Bronchial epithelial cell (primary cell): ENCODE results near the gene C13orf46. TPM values are rescaled to one million over a fixed set of nuclear protein-coding genes. Genes with fewer than 3 reads are reported as not detected.

Experiments used
- DNase-seq: peaks from one replicate; pipeline ENCODE4 v3.0.0-alpha.2; 2010; ENCODE audit warnings: low read depth
- FAIRE-seq: peaks from 2 replicates; lab custom pipeline; 2011; peaks lifted over from hg19 to GRCh38; lab: Jason Lieb, UNC
- H3K27me3 ChIP-seq: 2 replicates; pipeline ENCODE4 v1.5.1; 2011; ENCODE audit warnings: low read length; ENCODE audit not compliant: control insufficient read depth, insufficient read depth
- H3K36me3 ChIP-seq: 2 replicates; pipeline ENCODE4 v1.5.1; 2011; ENCODE audit warnings: low read length; ENCODE audit not compliant: control insufficient read depth, insufficient read depth
- H3K4me3 ChIP-seq: 2 replicates; pipeline ENCODE4 v1.5.1; 2011; ENCODE audit warnings: mild to moderate bottlenecking, low read depth, low read length, control low read depth
- total RNA-seq: library from RNA; depleted of rRNA; stranded (reverse); fragments of >200 nt; gene quantifications from 2 replicates; pipeline ENCODE4 v1.2.1, GENCODE V29; 2014
- TF ChIP-seq, protein P1 (sequence below): IDR thresholded peaks from 2 replicates; pipeline ENCODE4 v1.5.1; 2011; ENCODE audit warnings: mild to moderate bottlenecking, moderate library complexity, low read length, control low read depth, inconsistent platforms; ENCODE audit not compliant: insufficient read depth, severe bottlenecking

Gene C13orf46
- total RNA-seq, 1 donor from 2014 or later, result not detected

DNA sequence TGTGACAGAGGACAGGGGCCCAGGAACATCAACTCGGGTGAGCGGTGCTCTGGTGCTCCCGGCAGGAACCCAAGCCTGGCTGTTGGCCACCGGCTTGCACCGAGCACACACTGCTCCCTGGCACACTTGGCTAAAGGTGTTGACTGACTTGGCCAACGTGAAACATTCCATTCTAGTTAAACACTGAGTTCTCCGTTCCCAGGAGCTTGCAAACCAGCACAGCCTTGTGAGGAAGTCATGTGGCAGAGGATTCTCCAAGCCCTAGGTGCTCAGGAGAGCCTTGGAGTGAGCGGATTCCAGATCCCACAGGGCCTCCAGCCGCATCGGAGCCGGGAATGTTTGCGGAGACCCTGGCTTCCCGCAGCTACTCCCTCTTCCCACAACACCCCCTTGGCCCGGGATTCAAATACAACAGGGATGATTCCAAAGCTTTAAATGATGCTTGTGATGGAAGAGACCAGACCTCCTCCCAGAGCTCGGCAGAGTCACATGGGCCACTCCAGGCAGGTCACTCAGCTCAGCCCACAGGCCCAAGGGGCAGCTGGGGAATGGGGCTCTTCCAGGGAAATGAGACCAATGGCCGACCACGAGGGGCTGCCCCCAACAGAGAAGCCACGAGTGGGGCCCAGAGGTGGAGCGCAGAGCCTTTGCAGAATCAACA lies 2.9 kb downstream of the C13orf46 start:
- TF ChIP-seq, protein P1, sequence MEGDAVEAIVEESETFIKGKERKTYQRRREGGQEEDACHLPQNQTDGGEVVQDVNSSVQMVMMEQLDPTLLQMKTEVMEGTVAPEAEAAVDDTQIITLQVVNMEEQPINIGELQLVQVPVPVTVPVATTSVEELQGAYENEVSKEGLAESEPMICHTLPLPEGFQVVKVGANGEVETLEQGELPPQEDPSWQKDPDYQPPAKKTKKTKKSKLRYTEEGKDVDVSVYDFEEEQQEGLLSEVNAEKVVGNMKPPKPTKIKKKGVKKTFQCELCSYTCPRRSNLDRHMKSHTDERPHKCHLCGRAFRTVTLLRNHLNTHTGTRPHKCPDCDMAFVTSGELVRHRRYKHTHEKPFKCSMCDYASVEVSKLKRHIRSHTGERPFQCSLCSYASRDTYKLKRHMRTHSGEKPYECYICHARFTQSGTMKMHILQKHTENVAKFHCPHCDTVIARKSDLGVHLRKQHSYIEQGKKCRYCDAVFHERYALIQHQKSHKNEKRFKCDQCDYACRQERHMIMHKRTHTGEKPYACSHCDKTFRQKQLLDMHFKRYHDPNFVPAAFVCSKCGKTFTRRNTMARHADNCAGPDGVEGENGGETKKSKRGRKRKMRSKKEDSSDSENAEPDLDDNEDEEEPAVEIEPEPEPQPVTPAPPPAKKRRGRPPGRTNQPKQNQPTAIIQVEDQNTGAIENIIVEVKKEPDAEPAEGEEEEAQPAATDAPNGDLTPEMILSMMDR, result no peak
- no peaks in the 10 kb centered on the region for H3K27me3 ChIP-seq
- DNase-seq (peak; percentile 89), FAIRE-seq (peak; percentile 98)
- peak overlapping the region; percentile 1 for H3K4me3 ChIP-seq
- H3K36me3 ChIP-seq, result no peaks in the 10 kb centered on the region

DNA sequence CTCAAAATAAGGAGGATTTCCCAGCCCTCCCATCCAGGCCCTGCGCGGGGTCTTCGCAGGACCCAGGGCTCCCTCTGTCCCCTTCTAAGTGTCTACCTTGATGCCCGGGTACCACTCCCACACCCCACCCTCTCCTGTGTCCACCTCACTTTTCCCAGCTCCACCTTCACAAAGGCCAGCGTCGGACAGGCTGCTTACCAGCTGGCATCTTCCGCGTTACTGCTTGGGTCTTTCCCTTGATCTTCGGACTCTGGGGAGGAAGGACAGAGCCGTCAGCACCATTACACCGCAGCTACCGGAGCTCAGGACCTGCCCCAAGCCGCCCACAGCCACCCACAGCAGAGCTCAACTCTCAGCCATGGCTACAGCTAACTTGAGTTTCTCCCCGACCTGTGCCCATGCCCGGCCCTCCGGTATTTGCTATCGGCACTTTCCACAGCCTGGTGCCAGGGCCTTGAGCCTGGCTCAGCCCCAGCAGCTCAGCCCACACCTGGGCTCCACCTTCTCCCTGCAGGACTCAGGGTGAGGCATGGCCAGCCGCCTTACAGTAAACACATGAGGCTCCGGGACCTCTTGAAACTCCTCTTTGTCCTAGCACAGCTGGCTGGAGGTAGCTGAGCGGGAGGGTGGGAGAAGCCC lies 3.8 kb downstream of the C13orf46 start:
- DNase-seq (peak; percentile 51), FAIRE-seq (no peak)
- Histone ChIP-seq H3K36me3 (no peaks in the 10 kb centered on the region), H3K4me3 (peak overlapping the region; percentile 1), H3K27me3 (peaks cover under 1% of the 10 kb centered on the region)
- TF ChIP-seq, protein P1, result no peak

DNA sequence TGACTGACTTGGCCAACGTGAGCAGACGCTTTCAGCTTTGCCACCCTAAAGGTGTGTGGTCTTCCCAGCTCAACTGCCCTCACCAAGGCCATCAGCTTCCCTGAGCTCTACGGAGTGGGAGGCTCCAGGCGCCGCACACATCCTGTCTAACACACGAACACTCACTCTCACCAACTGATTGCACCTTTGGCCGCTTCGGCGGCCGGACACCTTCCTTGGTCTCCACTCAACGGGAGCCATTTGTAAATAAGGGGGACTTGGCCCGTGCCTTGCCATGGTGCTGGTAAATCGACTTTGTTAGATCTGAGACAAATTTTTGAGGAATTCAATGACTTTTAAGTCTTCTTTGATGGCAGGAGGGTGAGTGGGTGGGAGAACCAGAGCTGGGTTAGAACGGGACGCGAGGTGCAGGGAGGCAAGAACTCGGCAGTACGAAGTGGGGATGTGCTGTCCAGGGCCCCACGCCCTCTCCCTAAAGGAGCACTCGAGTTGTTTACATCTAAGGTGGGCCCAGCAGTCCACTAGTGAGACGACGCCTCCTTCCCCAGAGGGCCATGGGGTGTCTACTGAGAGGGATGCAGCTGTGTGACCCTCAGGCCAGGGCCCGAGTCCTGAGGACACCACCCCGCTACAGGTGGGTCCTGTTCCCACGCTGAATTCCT lies 4.4 kb downstream of the C13orf46 start:
- H3K36me3 ChIP-seq, result no peaks in the 10 kb centered on the region
- FAIRE-seq (no peak), DNase-seq (no peak)
- H3K4me3 ChIP-seq, result no peak overlapping the region
- H3K27me3 ChIP-seq, result peaks cover 2% of the 10 kb centered on the region
- TF ChIP-seq, protein P1, result no peak

DNA sequence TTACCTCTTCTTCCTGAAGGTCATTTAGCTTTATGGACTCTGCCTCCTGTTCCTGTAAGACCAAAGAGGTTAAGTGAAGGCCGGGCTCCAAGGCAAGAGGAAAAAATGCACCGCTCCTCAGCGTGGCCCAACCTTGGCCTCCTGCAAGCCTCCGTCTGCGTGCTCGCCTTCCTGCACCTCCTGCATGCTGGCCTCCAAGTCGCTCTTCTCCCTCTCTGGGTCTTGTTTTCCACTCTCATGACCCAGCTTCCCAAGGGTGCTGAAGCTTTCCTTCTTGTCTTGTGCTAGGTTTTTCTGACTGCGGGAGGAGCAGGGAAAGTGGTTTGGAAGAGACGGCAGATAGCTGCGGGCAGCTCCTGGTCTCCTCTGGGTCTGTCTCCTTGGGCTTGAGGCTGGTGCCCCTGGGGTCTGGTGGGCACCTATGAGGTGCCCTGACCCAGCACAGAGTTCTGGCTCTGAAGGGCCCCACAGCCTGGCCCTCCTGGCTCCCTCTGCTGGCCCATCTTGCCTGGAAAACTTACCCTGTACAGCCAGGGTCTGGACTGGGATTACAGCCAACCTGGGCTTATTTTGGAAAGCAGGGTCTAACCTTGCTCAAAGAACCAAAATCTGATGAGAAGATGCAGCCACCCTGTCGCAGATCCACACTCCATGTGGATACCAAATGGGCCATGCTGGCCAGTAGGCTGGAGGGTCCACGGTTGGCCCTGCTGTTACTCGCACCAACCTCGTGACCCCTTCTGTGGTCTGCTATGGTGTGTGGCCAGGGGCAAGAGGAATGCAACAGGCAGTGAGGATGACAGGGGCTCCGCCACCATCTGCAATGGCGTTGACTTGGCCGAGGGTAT lies 5.2 kb downstream of the C13orf46 start:
- no peaks in the 10 kb centered on the region for H3K36me3 ChIP-seq
- H3K27me3 ChIP-seq, result peaks cover 4% of the 10 kb centered on the region
- no peak for FAIRE-seq
- no peak for DNase-seq
- H3K4me3 ChIP-seq, result no peak overlapping the region
- TF ChIP-seq, protein P1, result no peak

DNA sequence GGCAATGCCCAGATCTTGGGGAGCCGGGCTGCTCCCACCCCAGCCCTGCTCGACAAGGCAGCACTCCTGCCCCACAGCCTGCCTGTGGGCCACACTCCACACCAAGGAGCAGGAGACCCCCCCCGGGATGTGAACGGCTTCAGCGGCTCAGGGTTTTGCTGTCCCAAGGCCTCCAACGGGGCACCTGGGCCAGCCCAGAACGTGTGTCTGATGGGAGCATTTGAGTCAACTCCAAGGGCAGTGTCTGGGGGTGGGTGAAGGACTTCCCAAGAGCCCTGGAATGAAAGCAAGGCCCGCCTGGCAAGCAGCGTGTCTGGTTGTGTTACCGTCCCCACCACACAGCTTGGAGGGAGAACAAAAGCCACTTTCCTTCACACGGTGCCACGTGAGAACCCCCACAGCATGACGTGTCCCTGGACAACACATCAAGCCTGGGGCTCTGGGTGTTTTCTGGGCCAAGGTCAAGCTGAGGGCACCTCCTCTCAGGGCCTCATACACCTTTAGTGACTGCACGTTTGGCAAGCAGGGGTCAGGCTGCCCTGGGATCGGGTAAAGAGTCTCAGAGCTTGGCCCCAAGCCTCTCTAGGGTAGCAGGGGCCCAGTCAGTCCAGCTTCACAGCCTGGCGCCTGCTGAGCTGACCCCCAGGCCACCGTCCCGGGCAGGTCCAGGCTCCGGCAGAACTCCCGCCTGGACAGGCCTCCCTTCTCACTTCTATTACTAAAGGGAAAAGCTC lies 6.0 kb downstream of the C13orf46 start:
- Histone ChIP-seq H3K36me3 (no peaks in the 10 kb centered on the region), H3K27me3 (peaks cover 4% of the 10 kb centered on the region), H3K4me3 (no peak overlapping the region)
- TF ChIP-seq, protein P1, result no peak
- FAIRE-seq, result no peak
- no peak for DNase-seq
